ENCODE measurements around the gene ALOX5.
A peak's percentile ranks its signal among the peaks of the same experiment; 100 is the strongest.
"Not testable (repeated sequence)": the region's sequence is repeated elsewhere in the genome, so short reads cannot be mapped to it uniquely, and the experiment has no call there.

The ALOX5 gene

GRCh38 chr10:45358961-45359360, 15.1 kb upstream of the ALOX5 start:
- not testable (repeated sequence) for H3K4me3 ChIP-seq (ENCODE audit: low read depth in 1 of 2, low read length in 2 of 2); H3K4me1 ChIP-seq (ENCODE audit: insufficient read depth, low read length); H3K36me3 ChIP-seq (ENCODE audit: insufficient read depth, low read length); H3K9ac ChIP-seq (ENCODE audit: low read length); H3K27me3 ChIP-seq (ENCODE audit: control insufficient read depth in 1 of 2, insufficient read depth in 2 of 2, low read length in 2 of 2); H3K9me3 ChIP-seq (ENCODE audit: low read length); H3K27ac ChIP-seq (ENCODE audit: low read depth, low read length)

- not testable (repeated sequence) for H3K9me3 ChIP-seq (ENCODE audit: low read length); H3K27ac ChIP-seq (ENCODE audit: low read depth, low read length); H3K4me1 ChIP-seq (ENCODE audit: insufficient read depth, low read length); H3K27me3 ChIP-seq (ENCODE audit: control insufficient read depth in 1 of 2, insufficient read depth in 2 of 2, low read length in 2 of 2); H3K36me3 ChIP-seq (ENCODE audit: insufficient read depth, low read length); H3K9ac ChIP-seq (ENCODE audit: low read length); H3K4me3 ChIP-seq (ENCODE audit: low read depth in 1 of 2, low read length in 2 of 2)
Measured at GRCh38 chr10:45361983-45362799, 11.8 kb upstream of the ALOX5 start.

GRCh38 chr10:45367643-45368042, 6.4 kb upstream of the ALOX5 start:
- not testable (repeated sequence) for H3K9me3 ChIP-seq (ENCODE audit: low read length); H3K36me3 ChIP-seq (ENCODE audit: insufficient read depth, low read length); H3K4me1 ChIP-seq (ENCODE audit: insufficient read depth, low read length); H3K9ac ChIP-seq (ENCODE audit: low read length); H3K27me3 ChIP-seq (ENCODE audit: control insufficient read depth in 1 of 2, insufficient read depth in 2 of 2, low read length in 2 of 2); H3K4me3 ChIP-seq (ENCODE audit: low read depth in 1 of 2, low read length in 2 of 2); H3K27ac ChIP-seq (ENCODE audit: low read depth, low read length)

- Histone ChIP-seq H3K27me3 (ENCODE audit: control insufficient read depth in 1 of 2, insufficient read depth in 2 of 2, low read length in 2 of 2) (no peaks in the 10 kb centered on the region), H3K9ac (ENCODE audit: low read length) (no peak overlapping the region), H3K4me1 (ENCODE audit: insufficient read depth, low read length) (no peaks in the 10 kb centered on the region), H3K27ac (ENCODE audit: low read depth, low read length) (no peak overlapping the region), H3K9me3 (ENCODE audit: low read length) (no peaks in the 10 kb centered on the region), H3K4me3 (ENCODE audit: low read depth in 1 of 2, low read length in 2 of 2) (no peak overlapping the region), H3K36me3 (ENCODE audit: insufficient read depth, low read length) (no peaks in the 10 kb centered on the region)
Measured at GRCh38 chr10:45368181-45368580, 5.8 kb upstream of the ALOX5 start.

GRCh38 chr10:45370202-45370955, 3.6 kb upstream of the ALOX5 start:
- Histone ChIP-seq H3K4me1 (ENCODE audit: insufficient read depth, low read length) (peaks cover 12% of the 10 kb centered on the region), H3K9me3 (ENCODE audit: low read length) (no peaks in the 10 kb centered on the region), H3K36me3 (ENCODE audit: insufficient read depth, low read length) (no peaks in the 10 kb centered on the region), H3K4me3 (ENCODE audit: low read depth in 1 of 2, low read length in 2 of 2) (no peak overlapping the region), H3K27ac (ENCODE audit: low read depth, low read length) (no peak overlapping the region), H3K9ac (ENCODE audit: low read length) (no peak overlapping the region), H3K27me3 (ENCODE audit: control insufficient read depth in 1 of 2, insufficient read depth in 2 of 2, low read length in 2 of 2) (no peaks in the 10 kb centered on the region)

GRCh38 chr10:45371560-45371959, 2.5 kb upstream of the ALOX5 start:
- Histone ChIP-seq H3K36me3 (ENCODE audit: insufficient read depth, low read length) (no peaks in the 10 kb centered on the region), H3K4me1 (ENCODE audit: insufficient read depth, low read length) (peaks cover 12% of the 10 kb centered on the region), H3K9me3 (ENCODE audit: low read length) (no peaks in the 10 kb centered on the region), H3K4me3 (ENCODE audit: low read depth in 1 of 2, low read length in 2 of 2) (no peak overlapping the region), H3K27ac (ENCODE audit: low read depth, low read length) (no peak overlapping the region), H3K9ac (ENCODE audit: low read length) (no peak overlapping the region), H3K27me3 (ENCODE audit: control insufficient read depth in 1 of 2, insufficient read depth in 2 of 2, low read length in 2 of 2) (no peaks in the 10 kb centered on the region)

GRCh38 chr10:45372251-45372951, 1.6 kb upstream of the ALOX5 start:
- Histone ChIP-seq H3K27me3 (ENCODE audit: control insufficient read depth in 1 of 2, insufficient read depth in 2 of 2, low read length in 2 of 2) (no peaks in the 10 kb centered on the region), H3K4me3 (ENCODE audit: low read depth in 1 of 2, low read length in 2 of 2) (no peak overlapping the region), H3K9ac (ENCODE audit: low read length) (no peak overlapping the region), H3K9me3 (ENCODE audit: low read length) (no peaks in the 10 kb centered on the region), H3K27ac (ENCODE audit: low read depth, low read length) (no peak overlapping the region), H3K36me3 (ENCODE audit: insufficient read depth, low read length) (no peaks in the 10 kb centered on the region), H3K4me1 (ENCODE audit: insufficient read depth, low read length) (peaks cover 12% of the 10 kb centered on the region)

- no peak overlapping the region for H3K27ac ChIP-seq (ENCODE audit: low read depth, low read length)
- H3K27me3 ChIP-seq (ENCODE audit: control insufficient read depth in 1 of 2, insufficient read depth in 2 of 2, low read length in 2 of 2), result peaks cover 0 to 2% of the 10 kb centered on the region in 2 donors
- no peaks in the 10 kb centered on the region for H3K9me3 ChIP-seq (ENCODE audit: low read length)
- peaks cover 12% of the 10 kb centered on the region for H3K4me1 ChIP-seq (ENCODE audit: insufficient read depth, low read length)
- peak overlapping the region; percentile 55 to 71 for H3K4me3 ChIP-seq (ENCODE audit: low read depth in 1 of 2, low read length in 2 of 2)
- no peak overlapping the region for H3K9ac ChIP-seq (ENCODE audit: low read length)
- H3K36me3 ChIP-seq (ENCODE audit: insufficient read depth, low read length), result no peaks in the 10 kb centered on the region
Measured at GRCh38 chr10:45373003-45373575, 927 bp upstream of the ALOX5 start.

GRCh38 chr10:45374350-45375052, 485 bp downstream of the ALOX5 start:
- H3K27ac ChIP-seq (ENCODE audit: low read depth, low read length), result no peak overlapping the region
- peaks cover 12% of the 10 kb centered on the region for H3K4me1 ChIP-seq (ENCODE audit: insufficient read depth, low read length)
- peaks cover 4 to 12% of the 10 kb centered on the region in 2 donors for H3K27me3 ChIP-seq (ENCODE audit: control insufficient read depth in 1 of 2, insufficient read depth in 2 of 2, low read length in 2 of 2)
- H3K4me3 ChIP-seq (ENCODE audit: low read depth in 1 of 2, low read length in 2 of 2), result peak overlapping the region; percentile 35 to 64
- no peaks in the 10 kb centered on the region for H3K9me3 ChIP-seq (ENCODE audit: low read length)
- H3K36me3 ChIP-seq (ENCODE audit: insufficient read depth, low read length), result no peaks in the 10 kb centered on the region
- H3K9ac ChIP-seq (ENCODE audit: low read length), result no peak overlapping the region

- H3K27ac ChIP-seq (ENCODE audit: low read depth, low read length), result no peak overlapping the region
- H3K4me3 ChIP-seq (ENCODE audit: low read depth in 1 of 2, low read length in 2 of 2), result no peak overlapping the region
Measured at GRCh38 chr10:45375101-45375500, 1.1 kb downstream of the ALOX5 start.

More at GRCh38 chr10:45375101-45375500, 1.1 kb downstream of the ALOX5 start:
- H3K9ac ChIP-seq (ENCODE audit: low read length), result no peak overlapping the region
- H3K36me3 ChIP-seq (ENCODE audit: insufficient read depth, low read length), result no peaks in the 10 kb centered on the region
- H3K27me3 ChIP-seq (ENCODE audit: control insufficient read depth in 1 of 2, insufficient read depth in 2 of 2, low read length in 2 of 2), result peaks cover 4 to 12% of the 10 kb centered on the region in 2 donors
- no peaks in the 10 kb centered on the region for H3K9me3 ChIP-seq (ENCODE audit: low read length)
- H3K4me1 ChIP-seq (ENCODE audit: insufficient read depth, low read length), result peaks cover 12% of the 10 kb centered on the region
